PFSK-1 (cell line): Measurements from ENCODE around the gene USP5. TPM values are rescaled to one million over a fixed set of nuclear protein-coding genes. Genes with fewer than 3 reads are reported as not detected.

Experiments used
- FOXP2 ChIP-seq: optimal IDR thresholded peaks from 2 replicates; pipeline ENCODE3; 2011; ENCODE audit warnings: borderline replicate concordance, control low read depth, inconsistent platforms; ENCODE audit not compliant: insufficient read depth; ENCODE audit errors: extremely low read length, extremely low read depth
- POLR2AphosphoS5 ChIP-seq: IDR thresholded peaks from 2 replicates; pipeline ENCODE4 v1.6.1; 2012; ENCODE audit warnings: low read depth, mild to moderate bottlenecking, control low read depth, low read length, moderate library complexity
- SIN3A ChIP-seq: IDR thresholded peaks from 2 replicates; pipeline ENCODE4 v1.6.1; 2012; ENCODE audit warnings: mild to moderate bottlenecking, low read length, moderate library complexity, borderline replicate concordance; ENCODE audit not compliant: insufficient read depth
- TAF1 ChIP-seq: IDR thresholded peaks from 2 replicates; pipeline ENCODE4 v1.6.1; 2012; ENCODE audit warnings: low read length, control low read depth, borderline replicate concordance; ENCODE audit not compliant: insufficient read depth
- polyA plus RNA-seq: library from polyadenylated mRNA; unstranded; fragments of >200 nt; gene quantifications from one replicate; pipeline ENCODE4 v1.2.1, GENCODE V29; 2012; ENCODE audit warnings: low read depth, missing spikeins; ENCODE audit not compliant: insufficient read length
- TF ChIP-seq, protein P1 (sequence below), 2 experiments: IDR thresholded peaks; 2 replicates each; pipeline versions ENCODE4 v1.6.1 to v1.8.0; 2011 to 2012; ENCODE audit warnings: low read depth in 2 of 2, low read length in 2 of 2, control low read depth in 1 of 2, inconsistent platforms in 1 of 2, mild to moderate bottlenecking in 1 of 2, moderate library complexity in 1 of 2; ENCODE audit not compliant: insufficient read depth in 1 of 2

Gene USP5, protein sequence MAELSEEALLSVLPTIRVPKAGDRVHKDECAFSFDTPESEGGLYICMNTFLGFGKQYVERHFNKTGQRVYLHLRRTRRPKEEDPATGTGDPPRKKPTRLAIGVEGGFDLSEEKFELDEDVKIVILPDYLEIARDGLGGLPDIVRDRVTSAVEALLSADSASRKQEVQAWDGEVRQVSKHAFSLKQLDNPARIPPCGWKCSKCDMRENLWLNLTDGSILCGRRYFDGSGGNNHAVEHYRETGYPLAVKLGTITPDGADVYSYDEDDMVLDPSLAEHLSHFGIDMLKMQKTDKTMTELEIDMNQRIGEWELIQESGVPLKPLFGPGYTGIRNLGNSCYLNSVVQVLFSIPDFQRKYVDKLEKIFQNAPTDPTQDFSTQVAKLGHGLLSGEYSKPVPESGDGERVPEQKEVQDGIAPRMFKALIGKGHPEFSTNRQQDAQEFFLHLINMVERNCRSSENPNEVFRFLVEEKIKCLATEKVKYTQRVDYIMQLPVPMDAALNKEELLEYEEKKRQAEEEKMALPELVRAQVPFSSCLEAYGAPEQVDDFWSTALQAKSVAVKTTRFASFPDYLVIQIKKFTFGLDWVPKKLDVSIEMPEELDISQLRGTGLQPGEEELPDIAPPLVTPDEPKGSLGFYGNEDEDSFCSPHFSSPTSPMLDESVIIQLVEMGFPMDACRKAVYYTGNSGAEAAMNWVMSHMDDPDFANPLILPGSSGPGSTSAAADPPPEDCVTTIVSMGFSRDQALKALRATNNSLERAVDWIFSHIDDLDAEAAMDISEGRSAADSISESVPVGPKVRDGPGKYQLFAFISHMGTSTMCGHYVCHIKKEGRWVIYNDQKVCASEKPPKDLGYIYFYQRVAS
- polyA plus RNA-seq: 56.6 TPM

DNA sequence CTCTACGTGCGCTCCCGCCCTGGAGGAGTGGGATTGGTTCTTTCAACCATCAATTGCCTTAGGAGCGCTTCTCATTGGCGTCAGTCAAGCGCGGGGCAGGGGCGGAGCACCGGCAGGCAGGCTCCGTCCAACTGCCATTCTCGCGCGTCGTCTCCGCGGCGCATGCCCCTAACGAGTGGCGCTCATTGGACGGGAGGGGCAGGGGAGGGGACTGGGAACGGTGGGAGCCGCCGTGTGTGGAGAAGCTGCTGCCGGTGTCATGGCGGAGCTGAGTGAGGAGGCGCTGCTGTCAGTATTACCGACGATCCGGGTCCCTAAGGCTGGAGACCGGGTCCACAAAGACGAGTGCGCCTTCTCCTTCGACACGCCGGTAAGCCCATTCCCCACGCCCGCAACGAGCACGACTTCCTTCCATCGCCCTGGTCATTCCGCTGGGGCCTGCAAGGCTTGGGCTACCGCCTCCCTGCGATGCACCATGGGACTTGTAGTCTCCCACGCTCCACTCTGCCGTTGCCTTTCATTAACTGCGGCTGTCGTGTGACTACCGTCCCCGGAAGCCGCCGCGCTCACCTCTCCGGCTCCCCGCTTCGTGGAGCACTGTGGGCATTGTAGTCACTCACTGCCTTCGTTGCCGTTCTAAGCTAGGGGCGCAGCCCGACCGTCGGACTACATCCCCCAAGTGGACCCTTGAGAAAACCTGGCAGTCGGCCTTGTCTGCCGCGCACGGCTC is at the start of gene USP5:
TSS of gene USP5 (plus strand) at position 230 of the 730 bp plus-strand sequence. CDS start at position 260, 30 bp downstream.
- peak; percentile 82 for TF ChIP-seq FOXP2
- TF ChIP-seq POLR2AphosphoS5: peak; percentile 72
- TF ChIP-seq SIN3A: no peak

DNA sequence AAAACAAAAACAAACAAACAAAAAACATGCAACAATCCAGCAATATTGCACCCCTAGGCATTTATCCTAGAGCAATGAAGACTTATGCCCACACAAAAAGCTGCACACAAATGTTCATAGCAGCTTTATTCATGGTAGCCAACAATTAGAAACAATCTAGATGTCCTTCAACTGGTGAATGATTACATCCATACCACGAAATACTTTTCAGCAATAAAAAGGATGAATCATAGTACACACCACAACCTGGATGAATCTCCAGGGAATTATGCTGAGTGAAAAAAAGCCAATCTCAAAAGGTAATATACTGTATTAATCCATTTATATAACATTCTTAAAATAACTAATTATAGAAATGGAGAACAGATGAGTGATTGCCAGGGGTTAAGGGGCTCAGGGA is 44.8 kb upstream of the USP5 start:
- TF ChIP-seq POLR2AphosphoS5 (no peak), SIN3A (no peak), FOXP2 (no peak), TAF1 (no peak)
- TF ChIP-seq, protein P1, sequence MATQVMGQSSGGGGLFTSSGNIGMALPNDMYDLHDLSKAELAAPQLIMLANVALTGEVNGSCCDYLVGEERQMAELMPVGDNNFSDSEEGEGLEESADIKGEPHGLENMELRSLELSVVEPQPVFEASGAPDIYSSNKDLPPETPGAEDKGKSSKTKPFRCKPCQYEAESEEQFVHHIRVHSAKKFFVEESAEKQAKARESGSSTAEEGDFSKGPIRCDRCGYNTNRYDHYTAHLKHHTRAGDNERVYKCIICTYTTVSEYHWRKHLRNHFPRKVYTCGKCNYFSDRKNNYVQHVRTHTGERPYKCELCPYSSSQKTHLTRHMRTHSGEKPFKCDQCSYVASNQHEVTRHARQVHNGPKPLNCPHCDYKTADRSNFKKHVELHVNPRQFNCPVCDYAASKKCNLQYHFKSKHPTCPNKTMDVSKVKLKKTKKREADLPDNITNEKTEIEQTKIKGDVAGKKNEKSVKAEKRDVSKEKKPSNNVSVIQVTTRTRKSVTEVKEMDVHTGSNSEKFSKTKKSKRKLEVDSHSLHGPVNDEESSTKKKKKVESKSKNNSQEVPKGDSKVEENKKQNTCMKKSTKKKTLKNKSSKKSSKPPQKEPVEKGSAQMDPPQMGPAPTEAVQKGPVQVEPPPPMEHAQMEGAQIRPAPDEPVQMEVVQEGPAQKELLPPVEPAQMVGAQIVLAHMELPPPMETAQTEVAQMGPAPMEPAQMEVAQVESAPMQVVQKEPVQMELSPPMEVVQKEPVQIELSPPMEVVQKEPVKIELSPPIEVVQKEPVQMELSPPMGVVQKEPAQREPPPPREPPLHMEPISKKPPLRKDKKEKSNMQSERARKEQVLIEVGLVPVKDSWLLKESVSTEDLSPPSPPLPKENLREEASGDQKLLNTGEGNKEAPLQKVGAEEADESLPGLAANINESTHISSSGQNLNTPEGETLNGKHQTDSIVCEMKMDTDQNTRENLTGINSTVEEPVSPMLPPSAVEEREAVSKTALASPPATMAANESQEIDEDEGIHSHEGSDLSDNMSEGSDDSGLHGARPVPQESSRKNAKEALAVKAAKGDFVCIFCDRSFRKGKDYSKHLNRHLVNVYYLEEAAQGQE (IDR thresholded peaks at IDR 0.05; ENCODE audit: insufficient read depth in 1 of 2, low read depth in 2 of 2, low read length in 2 of 2): no peak

DNA sequence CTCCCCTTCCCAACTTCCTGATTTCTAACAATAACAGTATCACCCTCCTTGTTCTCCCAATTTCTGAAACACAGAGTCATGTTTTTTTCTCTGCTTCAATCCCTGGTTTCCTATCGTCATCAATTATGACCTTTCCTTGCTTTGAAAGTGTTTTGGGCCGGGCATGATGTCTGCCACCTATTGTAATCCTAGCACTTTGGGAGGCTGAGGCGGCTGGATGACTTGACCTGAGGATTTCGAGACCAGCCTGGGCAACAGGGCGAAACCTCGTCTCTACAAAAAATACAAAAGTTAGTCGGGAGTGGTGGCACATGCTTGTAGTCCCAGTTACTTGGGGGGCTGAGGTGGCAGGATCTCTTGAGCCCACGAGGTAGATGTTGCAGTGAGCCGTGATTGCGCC is 42.9 kb upstream of the USP5 start:
- no peak for TF ChIP-seq TAF1
- TF ChIP-seq, protein P1 (IDR thresholded peaks at IDR 0.05; ENCODE audit: insufficient read depth in 1 of 2, low read depth in 2 of 2, low read length in 2 of 2): no peak
- no peak for TF ChIP-seq POLR2AphosphoS5
- TF ChIP-seq FOXP2: no peak

DNA sequence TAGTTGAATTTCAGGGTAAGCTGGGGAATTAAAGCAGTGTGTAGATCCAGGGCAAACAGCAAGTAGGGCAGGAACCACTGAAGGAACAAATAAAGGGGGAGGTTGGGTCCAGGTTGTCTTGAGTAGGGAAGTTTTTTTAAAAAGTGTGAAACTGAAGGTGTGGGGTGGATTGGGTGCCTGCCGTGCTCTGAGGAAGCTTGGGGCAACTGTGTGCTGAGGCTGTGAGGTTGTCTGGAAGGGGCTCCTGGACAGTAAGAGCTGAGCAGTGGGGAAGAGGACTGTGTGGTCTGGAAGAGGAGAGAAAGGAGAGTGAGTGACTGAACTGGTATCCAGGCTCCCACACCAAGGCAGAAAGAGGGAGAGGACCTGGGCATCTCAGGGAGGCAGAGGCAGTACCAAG is 41.2 kb upstream of the USP5 start:
- TF ChIP-seq TAF1: no peak
- TF ChIP-seq FOXP2: no peak
- TF ChIP-seq SIN3A: no peak
- no peak for TF ChIP-seq POLR2AphosphoS5
- TF ChIP-seq, protein P1 (IDR thresholded peaks at IDR 0.05; ENCODE audit: insufficient read depth in 1 of 2, low read depth in 2 of 2, low read length in 2 of 2): no peak

DNA sequence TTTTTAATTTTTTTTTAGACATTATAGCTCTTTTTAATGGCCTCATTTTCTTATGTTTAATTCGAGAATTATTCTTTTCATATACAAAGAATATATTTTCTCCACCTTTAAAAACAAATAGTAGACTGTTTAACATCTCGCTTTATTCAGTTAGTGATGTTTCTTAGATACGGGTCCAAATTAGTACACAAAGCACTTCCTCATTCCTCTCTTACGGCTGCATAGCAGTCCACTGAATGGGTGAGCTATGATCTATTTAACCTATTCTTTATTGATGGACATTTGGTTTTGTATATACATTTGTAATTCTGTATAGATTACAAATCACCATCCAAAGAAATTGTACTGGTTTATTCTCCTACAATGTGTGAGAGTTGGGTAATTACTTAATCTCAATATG is 38.6 kb upstream of the USP5 start:
- TF ChIP-seq, protein P1 (IDR thresholded peaks at IDR 0.05; ENCODE audit: insufficient read depth in 1 of 2, low read depth in 2 of 2, low read length in 2 of 2): no peak
- TF ChIP-seq TAF1 (no peak), FOXP2 (no peak), POLR2AphosphoS5 (no peak), SIN3A (no peak)
